Effector memory CD4-positive, alpha-beta T cell (primary cell): ENCODE measurements around the gene TRIP11.

Experiments used
- DNase-seq, 3 donors: peaks; one replicate each; pipeline ENCODE4 v3.0.0-alpha.2; 2020
- H3K27ac ChIP-seq: 2 replicates; pipeline ENCODE4 v1.7.0; 2013; ENCODE audit warnings: mild to moderate bottlenecking, low read length, moderate library complexity; ENCODE audit not compliant: insufficient read depth, poor library complexity, severe bottlenecking
- H3K27me3 ChIP-seq: replicated peaks from 2 replicates; pipeline ENCODE4 v1.7.0; 2013; ENCODE audit warnings: mild to moderate bottlenecking, low read length; ENCODE audit not compliant: insufficient read depth, control insufficient read depth, poor library complexity, severe bottlenecking
- H3K36me3 ChIP-seq: 2 replicates; pipeline ENCODE4 v1.7.0; 2013; ENCODE audit warnings: mild to moderate bottlenecking, low read length, moderate library complexity; ENCODE audit not compliant: control insufficient read depth, insufficient read depth
- H3K4me1 ChIP-seq: 2 replicates; pipeline ENCODE4 v1.7.0; 2013; ENCODE audit warnings: low read length, mild to moderate bottlenecking; ENCODE audit not compliant: control insufficient read depth, insufficient read depth, poor library complexity, severe bottlenecking
- H3K4me3 ChIP-seq: 2 replicates; pipeline ENCODE4 v1.7.0; 2013; ENCODE audit warnings: low read length, low read depth, mild to moderate bottlenecking; ENCODE audit not compliant: insufficient read depth, poor library complexity, severe bottlenecking
- H3K9me3 ChIP-seq: 2 replicates; pipeline ENCODE4 v1.7.0; 2013; ENCODE audit warnings: mild to moderate bottlenecking, low read length, moderate library complexity; ENCODE audit not compliant: control insufficient read depth

Gene TRIP11

DNA sequence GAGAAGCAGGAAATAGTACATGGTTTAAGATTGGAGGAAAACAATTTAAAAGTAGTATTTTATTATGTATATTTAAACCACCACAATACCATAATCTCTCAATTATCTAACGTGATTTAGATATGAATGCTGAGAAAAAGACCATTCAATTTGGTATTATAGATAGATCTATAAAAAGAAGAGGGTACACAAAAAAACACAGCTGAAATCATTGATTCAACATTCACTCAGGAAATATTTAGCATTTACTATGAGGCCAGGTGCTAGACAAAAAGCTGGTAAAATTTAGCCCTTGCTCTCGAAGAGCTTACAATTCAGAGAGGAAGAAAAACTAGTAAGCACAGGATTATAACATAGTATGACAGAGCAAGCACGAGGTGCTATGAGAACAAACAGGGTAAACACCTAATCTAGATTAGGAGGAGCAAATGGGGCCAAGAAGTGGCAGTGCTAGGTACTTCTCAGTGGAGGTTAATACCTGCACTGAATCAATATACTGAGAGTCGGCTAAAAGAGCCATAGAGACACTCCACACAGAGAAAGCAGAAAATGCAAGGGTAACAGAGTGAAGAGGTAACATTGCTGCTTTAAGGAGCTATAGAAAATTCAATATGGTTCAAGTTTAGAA, 27.6 kb downstream of the TRIP11 start:
- no peak overlapping the region for H3K4me3 ChIP-seq
- H3K4me1 ChIP-seq = no peaks in the 10 kb centered on the region
- peaks cover 38% of the 10 kb centered on the region for H3K36me3 ChIP-seq
- DNase-seq = no peak
- H3K27ac ChIP-seq = no peak overlapping the region
- no peaks in the 10 kb centered on the region for H3K9me3 ChIP-seq
- H3K27me3 ChIP-seq = no peaks in the 10 kb centered on the region

DNA sequence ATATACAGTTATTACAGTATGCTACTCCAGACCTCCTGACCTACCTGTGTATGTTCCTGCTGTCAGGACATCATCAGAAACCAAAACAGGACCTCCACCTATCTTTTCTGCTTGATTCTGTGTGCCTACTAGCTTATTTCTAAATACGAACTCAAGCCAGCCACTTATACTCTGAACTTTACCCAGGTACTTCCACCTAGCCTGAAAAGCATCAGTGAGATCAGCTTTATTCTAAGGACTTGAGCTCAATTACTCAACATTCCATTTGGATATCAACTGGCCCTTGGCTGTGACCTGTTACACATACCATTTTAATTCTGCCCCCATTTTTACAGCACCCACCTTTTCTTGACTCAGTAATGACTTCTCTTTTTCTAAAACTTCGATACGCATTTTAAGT, 29.2 kb downstream of the TRIP11 start:
- Histone ChIP-seq H3K4me1 (no peaks in the 10 kb centered on the region), H3K36me3 (peaks cover 31% of the 10 kb centered on the region)

DNA sequence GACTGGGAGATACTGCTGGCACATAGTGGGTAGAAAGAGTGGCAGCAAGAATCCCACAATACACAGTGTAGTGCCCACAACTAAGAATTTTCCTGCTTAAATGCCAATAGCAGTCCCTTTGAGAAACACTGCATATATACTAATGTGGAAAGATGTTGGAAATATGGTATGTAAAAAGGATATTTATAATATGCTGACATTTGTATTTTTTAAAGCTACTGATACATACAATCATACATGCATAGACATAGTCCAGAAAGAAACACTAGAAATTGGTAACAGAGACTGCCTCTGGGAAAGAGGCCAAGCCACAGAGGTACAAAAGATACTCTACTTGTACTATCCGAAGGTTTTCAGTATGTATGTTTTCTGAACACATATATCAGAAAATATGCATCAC, 30.3 kb downstream of the TRIP11 start:
- Histone ChIP-seq H3K36me3 (peaks cover 25% of the 10 kb centered on the region), H3K9me3 (no peaks in the 10 kb centered on the region), H3K4me1 (no peaks in the 10 kb centered on the region), H3K27ac (no peak overlapping the region), H3K4me3 (no peak overlapping the region), H3K27me3 (no peaks in the 10 kb centered on the region)
- DNase-seq = no peak

More for the DNA sequence above, 29.2 kb downstream of the TRIP11 start:
- Histone ChIP-seq H3K27me3 (no peaks in the 10 kb centered on the region), H3K4me3 (no peak overlapping the region), H3K9me3 (no peaks in the 10 kb centered on the region), H3K27ac (no peak overlapping the region)
- DNase-seq = no peak

DNA sequence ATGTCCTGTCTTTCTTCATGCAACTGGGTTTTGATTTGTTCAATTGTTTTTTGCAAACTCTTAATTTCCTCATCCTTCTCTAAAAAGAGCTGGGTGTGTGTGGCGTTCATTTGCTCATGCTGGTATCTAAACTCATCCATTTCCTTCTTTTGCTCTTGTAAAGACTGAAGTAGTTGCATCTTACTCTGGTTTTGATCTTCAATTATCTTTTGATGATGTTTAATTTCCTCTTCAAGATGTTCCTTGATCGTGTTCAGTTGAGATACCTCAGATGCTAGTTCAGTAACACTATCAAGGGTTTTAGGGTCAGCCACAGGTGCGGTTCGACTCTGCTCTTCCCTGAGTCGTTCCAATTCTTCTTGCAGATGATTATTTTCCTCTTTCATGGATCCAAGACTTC, 34.8 kb downstream of the TRIP11 start:
- no peak for DNase-seq
- Histone ChIP-seq H3K4me1 (no peaks in the 10 kb centered on the region), H3K36me3 (peaks cover 6% of the 10 kb centered on the region), H3K9me3 (no peaks in the 10 kb centered on the region), H3K27ac (no peak overlapping the region), H3K27me3 (no peaks in the 10 kb centered on the region), H3K4me3 (no peak overlapping the region)

DNA sequence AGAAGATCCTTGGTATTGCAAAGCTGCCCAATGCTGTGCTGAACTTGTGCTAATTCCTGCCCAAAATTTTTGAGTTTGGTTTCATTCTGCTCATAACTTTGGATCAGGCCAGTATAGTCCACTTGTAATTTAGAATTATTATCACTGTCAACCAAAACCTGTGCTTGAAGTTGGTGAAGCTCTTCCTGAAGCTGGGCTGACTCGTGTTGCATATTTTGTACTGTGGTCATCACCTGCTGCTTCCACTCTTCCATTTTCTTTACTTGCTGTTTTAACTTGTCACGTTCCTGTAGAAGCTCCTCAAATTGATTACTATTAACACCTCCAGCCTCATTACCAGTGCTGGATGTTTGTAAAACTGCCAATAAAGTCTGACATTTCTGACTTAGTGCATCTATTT, 35.8 kb downstream of the TRIP11 start:
- no peaks in the 10 kb centered on the region for H3K27me3 ChIP-seq
- no peaks in the 10 kb centered on the region for H3K9me3 ChIP-seq
- no peak overlapping the region for H3K27ac ChIP-seq
- H3K4me1 ChIP-seq = peaks cover 5% of the 10 kb centered on the region
- peaks cover 6% of the 10 kb centered on the region for H3K36me3 ChIP-seq
- no peak overlapping the region for H3K4me3 ChIP-seq
- DNase-seq = no peak

DNA sequence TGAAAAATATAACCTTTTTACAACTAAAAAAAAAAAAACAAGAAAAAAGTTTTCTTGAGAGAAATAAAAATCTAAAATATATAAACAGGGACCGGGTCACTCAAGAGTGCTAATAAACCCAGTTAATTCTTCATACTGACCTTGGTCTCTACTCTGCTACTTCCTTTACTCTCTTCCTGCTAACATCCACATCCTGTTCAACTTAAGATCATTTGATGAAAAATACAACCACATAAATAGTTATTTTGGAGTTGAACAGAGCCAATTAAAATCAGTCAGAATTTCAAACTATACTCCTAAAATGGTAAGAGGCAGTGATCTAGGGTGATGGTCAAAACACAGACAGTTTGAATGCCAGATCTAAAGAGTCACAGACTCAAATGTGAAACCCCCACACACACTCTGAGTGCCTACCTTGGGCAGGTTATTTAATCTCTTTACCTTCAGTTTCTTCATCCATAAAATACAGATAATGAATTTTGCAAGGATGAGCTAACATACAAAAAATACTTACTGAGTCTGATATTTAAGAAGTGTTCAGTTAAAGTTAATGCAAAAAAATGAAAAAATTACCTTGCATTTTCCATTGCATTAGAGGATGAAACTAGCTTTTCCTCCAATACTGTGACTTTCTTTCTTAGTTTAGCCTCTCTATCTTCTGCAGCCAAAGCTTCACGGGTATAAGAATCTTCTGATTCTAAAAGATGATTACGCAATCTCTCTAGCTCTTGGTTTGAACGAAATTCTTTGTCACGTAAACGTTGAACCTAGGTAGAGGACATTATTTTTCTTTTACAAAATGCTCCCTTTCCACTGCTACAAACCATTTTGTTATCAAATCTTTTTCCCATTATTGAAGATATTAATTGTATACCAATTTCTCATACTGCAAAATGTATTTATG, 40.9 kb downstream of the TRIP11 start:
- Histone ChIP-seq H3K27ac (no peak overlapping the region), H3K36me3 (peaks cover 8% of the 10 kb centered on the region), H3K27me3 (no peaks in the 10 kb centered on the region), H3K4me1 (peaks cover 23% of the 10 kb centered on the region), H3K9me3 (no peaks in the 10 kb centered on the region), H3K4me3 (no peak overlapping the region)
- no peak for DNase-seq

DNA sequence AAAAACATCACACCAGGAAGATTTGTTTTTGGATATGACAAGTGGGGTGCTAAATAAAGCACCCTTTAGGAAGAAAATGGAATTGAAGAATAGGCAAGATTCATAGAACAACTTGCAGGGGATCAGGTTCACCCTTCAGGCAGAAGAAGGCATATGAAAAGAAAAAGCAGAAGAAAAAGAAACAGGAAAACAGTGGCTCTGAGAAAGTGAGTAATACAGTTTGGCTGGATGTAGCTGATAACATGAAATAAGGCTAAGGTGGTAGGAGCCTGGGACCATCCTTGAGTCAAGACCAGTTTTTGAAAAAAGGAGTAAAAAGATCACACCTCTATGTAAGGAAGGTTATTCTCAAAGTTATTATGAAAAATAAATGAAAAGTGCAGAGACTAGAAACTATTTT, 42.4 kb downstream of the TRIP11 start:
- H3K36me3 ChIP-seq = peaks cover 15% of the 10 kb centered on the region
- no peak overlapping the region for H3K27ac ChIP-seq
- peaks cover 23% of the 10 kb centered on the region for H3K4me1 ChIP-seq
- no peak for DNase-seq
- no peaks in the 10 kb centered on the region for H3K27me3 ChIP-seq
- no peak overlapping the region for H3K4me3 ChIP-seq
- H3K9me3 ChIP-seq = no peaks in the 10 kb centered on the region

DNA sequence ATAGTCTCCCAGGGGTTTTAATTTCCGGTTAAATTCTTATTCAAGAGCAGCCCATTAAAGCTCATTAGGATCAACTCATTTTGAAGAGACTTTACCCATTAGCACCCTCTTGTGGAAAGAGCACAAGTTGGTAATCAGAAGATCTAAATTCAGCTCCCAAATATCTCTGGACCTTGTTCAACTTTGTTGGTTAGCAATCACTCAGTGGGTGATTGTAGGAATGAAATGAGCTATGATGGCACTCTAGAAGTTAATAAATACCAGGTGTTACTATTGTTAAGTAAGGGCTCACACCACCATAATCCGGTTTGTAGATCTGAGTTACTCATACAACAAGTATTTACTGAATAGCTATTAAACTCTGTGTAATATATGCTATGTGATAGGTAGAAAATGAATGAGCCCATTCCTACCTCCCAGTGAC, 42.9 kb downstream of the TRIP11 start:
- peaks cover 20% of the 10 kb centered on the region for H3K36me3 ChIP-seq
- H3K27ac ChIP-seq = no peak overlapping the region
- no peak for DNase-seq
- H3K9me3 ChIP-seq = no peaks in the 10 kb centered on the region
- H3K4me1 ChIP-seq = peaks cover 23% of the 10 kb centered on the region
- H3K4me3 ChIP-seq = no peak overlapping the region
- H3K27me3 ChIP-seq = no peaks in the 10 kb centered on the region

DNA sequence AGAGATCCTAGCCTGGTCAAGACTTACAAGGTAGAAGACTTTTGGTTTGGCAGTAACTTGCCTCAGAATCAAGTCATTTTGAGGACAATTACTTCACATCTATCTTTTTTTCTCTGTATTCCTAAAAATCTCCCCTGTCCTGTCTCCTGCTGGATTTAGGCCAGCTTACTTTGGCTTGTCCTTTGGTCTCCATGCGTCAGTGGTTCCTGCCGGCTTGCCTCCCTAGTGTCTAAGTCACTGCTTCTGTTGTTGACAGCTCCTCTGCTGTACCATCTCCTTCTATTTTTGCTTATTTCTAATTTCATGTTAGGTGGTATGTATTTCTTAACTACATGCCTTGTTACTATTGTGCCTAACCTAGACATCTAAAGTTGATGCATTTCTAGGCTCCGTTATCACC, 52.7 kb downstream of the TRIP11 start:
- no peak for DNase-seq
- Histone ChIP-seq H3K27me3 (no peaks in the 10 kb centered on the region), H3K4me3 (no peak overlapping the region), H3K4me1 (no peaks in the 10 kb centered on the region), H3K9me3 (no peaks in the 10 kb centered on the region), H3K27ac (no peak overlapping the region), H3K36me3 (peaks cover 43% of the 10 kb centered on the region)

DNA sequence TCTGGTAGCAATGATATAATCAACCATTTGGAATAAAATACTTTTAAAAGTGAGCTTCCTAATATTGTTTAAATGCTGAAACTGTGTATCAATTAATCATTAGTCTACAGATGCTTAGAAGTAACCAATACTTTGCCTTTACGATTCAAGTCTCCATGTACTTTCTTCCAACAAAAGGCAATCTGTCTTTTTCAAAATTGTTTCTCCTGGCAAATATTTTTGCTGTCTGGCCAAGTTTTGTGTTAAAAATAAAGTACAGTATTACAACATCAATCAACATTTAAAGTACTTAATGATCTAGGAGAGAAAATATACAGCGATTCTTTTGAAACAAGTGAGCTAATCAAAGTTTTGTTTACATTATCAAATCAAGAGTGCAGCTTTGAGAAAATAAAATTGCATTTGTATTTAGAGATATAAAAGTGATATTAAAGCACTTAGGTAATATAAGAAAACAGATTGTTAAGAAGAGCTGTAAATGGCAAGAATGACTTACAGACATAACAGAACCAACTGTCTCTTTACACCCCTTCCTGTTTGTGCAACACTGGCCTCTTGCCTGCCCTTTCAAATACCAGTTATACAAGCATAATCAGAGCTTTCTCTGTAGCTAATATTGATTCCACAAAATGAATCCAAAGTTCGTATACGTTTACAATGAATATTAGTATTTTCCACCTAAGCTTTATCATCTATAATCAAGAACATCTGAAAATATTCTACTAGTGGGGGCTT, 54.2 kb downstream of the TRIP11 start:
- H3K4me3 ChIP-seq = no peak overlapping the region
- H3K27me3 ChIP-seq = no peaks in the 10 kb centered on the region
- no peak for DNase-seq
- peaks cover 36% of the 10 kb centered on the region for H3K36me3 ChIP-seq
- no peaks in the 10 kb centered on the region for H3K4me1 ChIP-seq
- no peak overlapping the region for H3K27ac ChIP-seq
- no peaks in the 10 kb centered on the region for H3K9me3 ChIP-seq
